ENCODE measurements around the gene GABRA1.

Gene GABRA1

GRCh38 chr5:161847941-161848391 is at the start of gene GABRA1:
Gene GABRA1 (plus strand): TSS chr5:161848120. CDS start chr5:161850811, 2,691 bp downstream.
- DNase-seq: no peak

- no peak for DNase-seq
These were observed 48.6 kb upstream of the GABRA1 start for GRCh38 chr5:161799316-161799715.

- no peak for DNase-seq
These were observed 43.7 kb upstream of the GABRA1 start for GRCh38 chr5:161804263-161804662.

- DNase-seq: no peak
These were observed 1.2 kb upstream of the GABRA1 start for GRCh38 chr5:161846746-161847145.

- no peak for DNase-seq
These were observed 473 bp upstream of the GABRA1 start for GRCh38 chr5:161847447-161847846.

- DNase-seq: no peak
These were observed 2.6 kb downstream of the GABRA1 start for GRCh38 chr5:161850491-161850890.

- DNase-seq: no peak
These were observed 3.9 kb downstream of the GABRA1 start for GRCh38 chr5:161851691-161852299.

- no peak for DNase-seq
These were observed 9.4 kb downstream of the GABRA1 start for GRCh38 chr5:161857358-161857757.

GRCh38 chr5:161863259-161863658 is 15.3 kb downstream of the GABRA1 start:
- no peak for DNase-seq

- no peak for DNase-seq
These were observed 15.9 kb downstream of the GABRA1 start for GRCh38 chr5:161863811-161864210.

GRCh38 chr5:161865510-161865909 is 17.6 kb downstream of the GABRA1 start:
- no peak for DNase-seq

GRCh38 chr5:161889971-161890370 is 42.1 kb downstream of the GABRA1 start:
- no peak for DNase-seq

GRCh38 chr5:161895514-161895913 is 47.6 kb downstream of the GABRA1 start:
- no peak for DNase-seq

- no peak for DNase-seq
These were observed 49.1 kb downstream of the GABRA1 start for GRCh38 chr5:161897033-161897432.

GRCh38 chr5:161899590-161899989 is 51.7 kb downstream of the GABRA1 start:
- DNase-seq: no peak

- DNase-seq: no peak
These were observed 53.1 kb downstream of the GABRA1 start for GRCh38 chr5:161900981-161901380.

- no peak for DNase-seq
These were observed 73.9 kb downstream of the GABRA1 start for GRCh38 chr5:161921781-161922180.

- DNase-seq: no peak
These were observed 76.3 kb downstream of the GABRA1 start for GRCh38 chr5:161924270-161924669.

GRCh38 chr5:161925960-161926359 is 78.0 kb downstream of the GABRA1 start:
- no peak for DNase-seq

- no peak for DNase-seq
These were observed 86.6 kb downstream of the GABRA1 start for GRCh38 chr5:161934486-161934885.

GRCh38 chr5:161944974-161945373 is 97.1 kb downstream of the GABRA1 start:
- no peak for DNase-seq

- no peak for DNase-seq
These were observed 99.0 kb downstream of the GABRA1 start for GRCh38 chr5:161946911-161947310.
